A673 (cell line): Measurements from ENCODE around the gene MRPL24.

Experiments used
- CTCF ChIP-seq: fragments of 300-800, 200-600 bp; sonication (generic); conservative IDR thresholded peaks from 2 replicates; pipeline ENCODE4 v1.5.1; 2017; ENCODE audit warnings: low read depth, mild to moderate bottlenecking, antibody characterized with exemption, low read length, moderate library complexity, mixed read lengths
- EZH2 ChIP-seq: fragments of 200-600 bp; sonication (generic); IDR thresholded peaks from 2 replicates; pipeline ENCODE4 v1.6.1; 2017; ENCODE audit warnings: borderline replicate concordance, low read depth, mild to moderate bottlenecking, mixed read lengths, antibody characterized with exemption, low read length; ENCODE audit not compliant: poor library complexity, severe bottlenecking

- TF ChIP-seq CTCF (no peak), EZH2 (no peak)
Observed at GRCh38 chr1:156747742-156748669, 7.1 kb upstream of the MRPL24 start.
